Stimulated activated CD4-positive, alpha-beta T cell treated with anti-CD3 and anti-CD28 coated beads, Interleukin-4, amount 100 ng/mL, for 48 hours (primary cell): ENCODE data around the gene GALNT17.
"Not testable (repeated sequence)": the region's sequence is repeated elsewhere in the genome, so short reads cannot be mapped to it uniquely, and the experiment has no call there.

ENCODE experiments used
- DNase-seq, 2 donors: peaks; one replicate each; pipeline ENCODE4 v3.0.0-alpha.2; 2020; ENCODE audit warnings: low read depth in 2 of 2

The GALNT17 gene

DNA sequence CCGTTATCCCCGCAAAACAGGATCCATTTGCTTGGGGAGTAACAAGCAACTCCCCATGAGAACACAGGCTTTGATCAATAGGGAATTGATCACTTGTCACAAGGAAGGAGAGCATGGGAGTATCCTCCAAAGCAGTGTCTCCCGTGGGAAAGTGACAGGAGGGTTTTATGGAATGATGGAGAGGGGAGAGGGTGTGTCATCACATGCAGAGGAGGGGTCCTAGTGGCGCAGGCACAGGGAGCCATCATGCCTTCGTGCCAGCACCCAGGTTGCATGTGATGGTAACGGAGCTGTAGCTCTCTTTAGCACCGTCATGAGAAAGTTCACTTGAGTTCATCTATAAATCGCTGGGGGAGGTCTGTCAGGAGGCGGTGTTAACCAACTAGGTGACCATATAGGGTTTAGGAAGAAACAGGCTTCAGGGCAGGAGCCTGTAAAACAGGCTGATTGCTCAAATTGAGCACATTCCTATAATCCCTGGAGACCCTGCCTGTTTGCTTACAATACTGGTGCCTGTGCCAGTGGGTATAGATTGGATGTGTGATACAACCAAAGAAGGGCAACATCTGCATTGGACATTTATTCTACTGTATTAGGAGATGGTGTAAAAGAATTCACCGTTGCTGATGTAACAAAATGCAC lies 428.5 kb downstream of the GALNT17 start:
- DNase-seq: no peak

GRCh38 chr7:71563276-71563675 lies 431.3 kb downstream of the GALNT17 start:
- DNase-seq: no peak

GRCh38 chr7:71566376-71566775 lies 434.4 kb downstream of the GALNT17 start:
- no peak for DNase-seq

DNA sequence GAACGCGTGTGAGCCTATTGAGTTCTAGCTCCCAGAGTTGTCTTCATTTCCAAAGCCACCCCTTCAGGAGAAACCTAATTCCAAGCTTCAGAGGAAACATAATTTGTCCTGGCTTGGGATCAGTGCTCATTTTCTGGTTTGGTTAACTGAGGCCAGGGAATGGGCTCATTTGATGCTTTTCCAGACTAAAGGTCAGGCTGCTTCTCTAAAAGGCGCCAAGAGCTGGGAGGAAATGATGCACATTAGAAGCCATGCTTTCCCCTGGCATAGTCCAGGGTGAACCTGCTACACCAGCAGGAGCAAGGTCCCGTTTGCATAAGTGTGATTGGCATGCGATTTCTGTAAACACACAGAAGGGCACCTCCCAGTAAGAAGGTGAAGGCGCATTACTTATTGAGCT lies 435.0 kb downstream of the GALNT17 start:
- DNase-seq: no peak

DNA sequence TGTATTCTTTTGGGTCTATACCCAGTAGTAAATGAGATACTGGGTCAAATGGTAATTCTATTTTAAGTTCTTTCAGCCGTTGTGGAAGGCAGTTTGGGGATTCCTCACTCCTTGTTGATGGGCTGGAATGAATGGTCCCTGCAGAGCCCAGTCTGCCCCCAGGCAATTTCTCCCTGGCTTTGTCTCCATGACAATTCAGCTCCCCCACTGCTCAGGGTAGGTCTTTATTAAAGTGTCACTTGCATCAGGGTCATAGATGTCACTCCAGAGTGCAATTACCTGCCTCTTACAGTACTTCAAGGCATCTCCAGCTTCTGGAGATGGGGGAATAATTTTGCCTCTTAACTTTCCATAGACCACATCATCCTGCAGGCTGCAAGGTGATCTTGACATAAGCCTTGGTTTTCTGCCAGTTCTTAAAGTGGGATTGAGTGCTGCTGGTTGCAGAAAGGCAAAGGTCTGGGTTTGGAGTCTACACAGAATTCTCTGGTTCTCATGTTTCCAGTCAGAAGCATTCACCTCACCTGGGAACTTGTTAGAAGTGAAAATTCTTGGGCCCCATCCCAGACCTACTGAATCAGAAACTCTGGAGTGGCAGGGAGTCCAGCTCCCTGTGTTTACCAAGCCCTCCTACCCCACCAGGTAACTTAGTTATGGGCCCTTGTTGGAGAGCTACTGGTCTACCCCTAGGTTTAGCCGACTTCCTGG lies 442.4 kb downstream of the GALNT17 start:
- no peak for DNase-seq

GRCh38 chr7:71580027-71580426 lies 448.1 kb downstream of the GALNT17 start:
- no peak for DNase-seq

- no peak for DNase-seq
These were observed 452.3 kb downstream of the GALNT17 start for GRCh38 chr7:71584256-71584655.

DNA sequence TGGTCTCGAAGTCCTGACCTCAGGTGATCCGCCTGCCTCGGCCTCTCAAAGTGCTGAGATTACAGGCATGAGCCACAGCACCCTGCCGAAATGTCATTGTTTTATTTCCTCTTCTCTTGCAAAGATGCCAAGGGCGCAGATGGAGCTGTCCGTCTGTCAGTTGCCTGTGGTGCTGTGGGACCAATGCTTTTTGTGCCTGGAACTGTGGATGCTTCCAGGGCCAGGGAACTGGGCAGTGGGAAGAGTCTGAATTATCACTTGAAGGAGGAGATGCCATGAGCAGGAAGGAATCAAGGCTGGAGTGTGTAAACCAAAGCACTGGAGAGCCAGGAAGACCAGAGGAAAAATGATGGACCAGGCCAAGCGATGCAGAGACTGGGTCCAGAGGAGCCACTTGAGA lies 459.9 kb downstream of the GALNT17 start:
- DNase-seq: no peak

DNA sequence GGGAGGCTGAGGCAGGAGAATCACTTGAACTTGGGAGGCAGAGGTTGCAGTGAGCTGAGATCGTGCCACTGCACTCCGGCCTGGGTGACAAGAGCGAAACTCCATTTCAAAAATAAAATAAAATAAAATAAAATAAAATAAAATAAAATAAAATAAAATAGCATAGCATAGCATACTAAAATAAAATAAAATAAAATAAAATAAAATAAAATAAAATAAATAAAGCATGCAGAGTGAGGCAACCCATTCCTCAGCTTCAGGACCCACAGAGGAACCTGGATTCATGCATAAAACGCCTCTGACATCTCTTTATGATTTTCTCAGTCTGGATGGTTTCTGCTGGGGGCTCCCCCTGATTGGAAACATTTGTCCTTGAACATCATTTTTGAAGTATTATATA lies 460.4 kb downstream of the GALNT17 start:
- DNase-seq: not testable (repeated sequence)

- no peak for DNase-seq
These were observed 462.8 kb downstream of the GALNT17 start for GRCh38 chr7:71594736-71595135.

DNA sequence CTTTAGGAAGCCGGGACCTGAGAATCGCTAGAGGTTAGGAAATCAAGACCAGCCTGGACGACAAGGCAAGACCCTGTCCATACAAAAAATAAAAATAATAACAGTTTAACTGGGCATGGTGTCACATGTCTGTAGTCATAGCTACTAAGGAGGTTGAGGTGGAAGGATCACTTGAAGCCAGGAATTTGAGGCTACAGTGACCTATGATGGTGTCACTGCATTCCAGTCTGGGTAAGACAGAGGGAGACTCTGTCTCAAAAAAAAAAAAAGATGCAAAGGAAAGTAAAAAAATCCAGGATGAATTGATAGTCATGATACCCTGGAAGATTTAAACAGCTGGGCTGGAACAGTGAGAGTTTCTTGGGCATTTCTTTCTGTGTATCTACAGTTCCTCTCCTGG lies 463.2 kb downstream of the GALNT17 start:
- DNase-seq: no peak

- DNase-seq: no peak
These were observed 466.6 kb downstream of the GALNT17 start for GRCh38 chr7:71598553-71598952.

GRCh38 chr7:71601851-71602250 lies 469.9 kb downstream of the GALNT17 start:
- no peak for DNase-seq

DNA sequence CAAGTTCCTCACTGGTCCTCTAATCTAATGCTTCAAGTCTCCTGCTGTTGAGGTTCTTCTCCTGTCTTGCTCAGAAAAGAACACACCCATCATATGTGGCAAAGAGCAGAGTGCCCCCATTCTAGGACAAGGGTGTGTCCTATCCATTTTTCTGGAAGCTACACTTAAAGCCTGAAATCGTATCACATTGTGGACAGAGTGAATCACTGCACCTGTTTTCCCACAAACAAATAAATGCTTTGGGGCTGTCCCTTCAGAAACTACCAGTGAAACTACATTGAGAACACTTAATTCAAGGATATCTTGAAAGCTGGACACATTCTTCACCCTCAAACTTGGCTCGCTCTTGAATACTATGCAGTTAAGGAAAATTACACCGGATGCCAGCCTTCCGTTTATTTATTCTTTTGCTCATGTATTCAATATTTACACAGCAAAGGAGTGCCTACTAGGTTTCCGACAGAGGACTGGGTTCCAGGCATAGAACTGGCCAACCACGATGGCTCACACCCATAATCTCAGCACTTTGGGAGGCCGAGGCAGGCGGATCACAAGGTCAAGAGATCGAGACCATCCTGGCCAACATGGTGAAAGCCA lies 473.0 kb downstream of the GALNT17 start:
- DNase-seq: no peak

DNA sequence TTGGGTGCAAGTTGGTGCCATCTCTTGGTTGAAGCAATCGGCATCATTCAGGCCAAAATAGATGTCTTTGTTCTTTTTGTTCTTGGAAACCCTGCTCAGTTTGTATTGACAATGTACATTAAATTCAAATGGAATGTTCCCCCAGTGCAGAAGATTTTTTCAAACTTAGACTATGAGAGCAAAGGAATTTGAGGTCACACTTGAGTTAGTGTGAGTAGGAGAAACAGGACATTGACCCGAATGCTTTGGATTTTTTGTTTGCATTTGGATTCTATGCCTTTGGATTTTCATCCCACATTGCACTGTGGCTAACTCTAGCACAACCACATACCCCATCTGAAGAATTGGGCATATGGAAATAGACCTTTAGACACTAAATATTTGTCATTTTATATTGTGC lies 480.0 kb downstream of the GALNT17 start:
- DNase-seq: no peak

DNA sequence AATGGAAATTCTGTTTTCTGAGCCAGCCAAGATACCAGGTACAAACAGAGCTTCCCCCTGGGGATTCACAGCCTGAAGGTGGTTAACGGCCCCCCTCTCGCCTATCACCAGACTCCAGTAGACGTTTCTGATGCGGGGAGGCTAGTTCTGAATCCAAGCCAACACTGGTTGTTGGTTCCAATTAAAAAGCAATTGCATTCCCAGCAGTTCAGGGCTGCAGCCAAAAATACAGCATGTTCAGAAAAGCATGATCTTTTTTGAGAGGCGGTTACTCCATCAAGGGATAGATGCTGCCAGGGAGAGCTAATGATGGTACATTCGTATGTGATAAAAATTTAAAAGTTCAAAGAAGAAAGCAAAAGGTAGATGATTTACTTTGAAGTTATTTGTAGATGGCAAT lies 481.0 kb downstream of the GALNT17 start:
- no peak for DNase-seq

DNA sequence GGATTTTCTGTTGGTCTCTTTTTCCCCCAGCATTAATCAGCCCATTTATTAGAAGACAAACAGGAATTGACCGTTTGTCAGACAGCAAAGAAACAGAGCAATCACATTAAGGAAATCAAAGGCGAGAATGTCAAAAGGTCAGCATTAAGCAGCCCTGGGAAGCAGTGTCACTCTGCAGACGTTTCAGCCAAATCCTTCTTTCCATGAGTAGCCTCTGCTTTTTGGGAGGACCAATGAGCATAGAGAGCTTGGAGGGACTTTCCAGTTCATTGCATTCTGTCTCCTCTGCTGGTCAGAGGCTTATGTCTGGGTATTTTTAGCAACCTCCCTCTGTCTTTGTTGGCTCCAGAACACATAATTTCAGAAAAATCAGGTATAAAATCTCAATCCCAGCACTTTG lies 481.4 kb downstream of the GALNT17 start:
- DNase-seq: no peak

- DNase-seq: no peak
These were observed 483.1 kb downstream of the GALNT17 start for GRCh38 chr7:71615017-71615416.

DNA sequence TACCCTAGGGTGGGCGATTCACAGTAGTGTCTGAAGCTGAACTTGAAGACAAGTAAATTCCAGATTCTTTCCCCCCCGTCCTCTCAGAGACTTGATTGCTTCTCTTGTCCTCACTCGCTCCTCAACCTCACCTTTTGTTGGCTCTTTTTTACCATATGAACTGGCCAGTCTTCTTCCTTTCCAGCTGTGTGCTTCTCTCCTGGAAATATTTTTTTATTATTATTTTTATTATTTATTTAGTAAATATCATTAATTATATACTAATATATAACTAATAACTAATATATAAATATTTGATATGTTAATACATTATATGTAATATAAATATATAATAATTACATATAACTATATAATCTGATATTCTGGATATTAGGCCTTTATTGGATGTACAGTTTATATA lies 484.3 kb downstream of the GALNT17 start:
- no peak for DNase-seq

DNA sequence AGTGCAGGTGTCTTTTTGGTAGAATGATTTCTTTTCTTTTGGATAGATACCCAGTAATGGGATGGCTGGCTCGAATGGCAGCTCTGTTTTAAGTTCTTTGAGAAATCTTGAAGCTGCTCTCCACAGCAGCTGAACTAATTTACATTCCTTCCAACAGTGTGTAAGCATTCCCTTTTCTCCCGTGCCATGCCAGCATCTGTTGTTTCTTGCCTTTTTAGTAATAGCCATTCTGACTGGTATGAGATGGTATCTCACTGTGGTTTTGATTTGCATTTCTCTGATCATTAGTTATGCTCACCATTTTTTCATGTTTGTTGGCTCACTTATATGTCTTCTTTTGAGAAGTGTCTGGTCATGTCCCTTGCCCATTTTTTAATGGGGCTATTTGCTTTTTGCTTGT lies 486.3 kb downstream of the GALNT17 start:
- no peak for DNase-seq

GRCh38 chr7:71625545-71625944 lies 493.6 kb downstream of the GALNT17 start:
- no peak for DNase-seq

DNA sequence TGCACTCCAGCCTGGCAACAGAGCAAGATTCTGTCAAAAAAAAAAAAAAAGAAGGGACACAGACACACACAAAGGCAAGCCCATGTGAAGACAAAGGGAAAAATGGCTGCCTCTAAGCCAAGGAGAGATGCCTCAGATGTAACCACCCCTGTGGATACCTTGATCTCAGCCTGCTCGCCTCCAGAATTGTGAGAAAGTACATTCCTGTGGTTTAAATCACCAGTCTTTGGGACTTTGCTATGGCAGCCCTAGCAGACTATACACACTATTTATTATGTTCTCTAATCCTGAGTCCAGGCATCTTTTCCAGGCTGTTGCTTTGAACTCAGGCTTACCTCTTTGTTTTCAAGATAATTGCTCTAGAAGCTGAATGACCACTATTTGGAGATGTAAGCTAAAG lies 494.3 kb downstream of the GALNT17 start:
- no peak for DNase-seq

GRCh38 chr7:71627651-71628050 lies 495.7 kb downstream of the GALNT17 start:
- no peak for DNase-seq
